ENCODE data around the gene HK1. TPM values are rescaled to one million over a fixed set of nuclear protein-coding genes. Genes with fewer than 3 reads are reported as not detected.
"Not testable (repeated sequence)": the region's sequence is repeated elsewhere in the genome, so short reads cannot be mapped to it uniquely, and the experiment has no call there.

Gene HK1
- total RNA-seq, 4 donors from 2014 or later: 12.5 to 47.0 (median 12.6) TPM

DNA sequence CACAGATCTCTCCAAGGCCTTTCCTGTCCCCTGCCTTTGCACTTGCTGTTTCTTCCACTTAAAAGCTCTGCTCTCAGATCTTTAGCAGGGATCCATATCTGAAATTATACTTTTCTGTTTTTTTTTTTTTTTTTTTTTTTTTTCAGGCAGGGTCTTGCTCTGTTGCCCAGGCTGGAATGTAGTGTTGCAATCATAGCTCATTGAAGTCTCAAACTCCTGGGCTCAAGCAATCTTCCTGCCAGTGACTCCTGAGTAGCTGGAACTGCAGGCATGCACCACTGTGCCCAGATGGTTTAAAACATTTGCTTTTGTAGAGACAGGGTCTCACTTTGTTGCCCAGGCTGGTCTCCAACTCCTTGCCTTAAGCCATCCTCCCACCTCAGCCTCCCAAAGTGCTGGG lies 167.9 kb downstream of the HK1 start:
- no peak for DNase-seq
- Histone ChIP-seq H3K4me1 (peaks cover 0 to 22% (median 3%) of the 10 kb centered on the region in 4 donors), H3K36me3 (no peaks in the 10 kb centered on the region), H3K27me3 (no peaks in the 10 kb centered on the region), H3K9me3 (no peaks in the 10 kb centered on the region), H3K27ac (peak overlapping the region in 1 of 4 donors; percentile 67), H3K4me3 (no peak overlapping the region)
- TF ChIP-seq, protein P1, sequence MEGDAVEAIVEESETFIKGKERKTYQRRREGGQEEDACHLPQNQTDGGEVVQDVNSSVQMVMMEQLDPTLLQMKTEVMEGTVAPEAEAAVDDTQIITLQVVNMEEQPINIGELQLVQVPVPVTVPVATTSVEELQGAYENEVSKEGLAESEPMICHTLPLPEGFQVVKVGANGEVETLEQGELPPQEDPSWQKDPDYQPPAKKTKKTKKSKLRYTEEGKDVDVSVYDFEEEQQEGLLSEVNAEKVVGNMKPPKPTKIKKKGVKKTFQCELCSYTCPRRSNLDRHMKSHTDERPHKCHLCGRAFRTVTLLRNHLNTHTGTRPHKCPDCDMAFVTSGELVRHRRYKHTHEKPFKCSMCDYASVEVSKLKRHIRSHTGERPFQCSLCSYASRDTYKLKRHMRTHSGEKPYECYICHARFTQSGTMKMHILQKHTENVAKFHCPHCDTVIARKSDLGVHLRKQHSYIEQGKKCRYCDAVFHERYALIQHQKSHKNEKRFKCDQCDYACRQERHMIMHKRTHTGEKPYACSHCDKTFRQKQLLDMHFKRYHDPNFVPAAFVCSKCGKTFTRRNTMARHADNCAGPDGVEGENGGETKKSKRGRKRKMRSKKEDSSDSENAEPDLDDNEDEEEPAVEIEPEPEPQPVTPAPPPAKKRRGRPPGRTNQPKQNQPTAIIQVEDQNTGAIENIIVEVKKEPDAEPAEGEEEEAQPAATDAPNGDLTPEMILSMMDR (IDR thresholded peaks at IDR 0.05): no peak
- no peak for TF ChIP-seq POLR2A (IDR thresholded peaks at IDR 0.05)

DNA sequence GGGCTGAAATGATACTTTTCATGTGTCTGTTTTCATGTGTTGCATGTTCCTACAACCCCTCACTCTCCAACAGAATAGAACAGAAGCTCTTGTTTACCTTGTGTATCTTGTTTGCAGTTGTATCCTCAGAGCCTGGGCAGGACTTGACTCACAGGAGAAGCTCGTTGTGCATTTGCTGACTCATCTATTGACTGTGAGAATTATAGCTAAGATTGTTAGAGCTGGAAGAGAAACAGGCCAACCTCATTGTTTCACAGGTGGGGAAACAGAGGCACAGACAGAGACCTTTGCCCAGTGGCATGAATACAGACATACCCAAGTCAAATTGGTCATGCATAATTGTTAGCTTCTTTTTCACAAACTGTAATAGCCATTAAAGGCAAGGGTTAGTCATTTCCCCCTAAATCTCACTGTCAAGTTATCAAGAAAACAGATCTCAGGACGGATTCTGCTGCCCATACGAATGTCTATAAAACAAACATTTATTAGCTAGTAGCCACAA lies 168.4 kb downstream of the HK1 start:
- no peak overlapping the region for H3K4me3 ChIP-seq
- H3K27me3 ChIP-seq: no peaks in the 10 kb centered on the region
- no peak for DNase-seq
- peak overlapping the region in 1 of 4 donors; percentile 67 for H3K27ac ChIP-seq
- H3K36me3 ChIP-seq: no peaks in the 10 kb centered on the region
- TF ChIP-seq, protein P1 (IDR thresholded peaks at IDR 0.05): no peak
- no peak for TF ChIP-seq POLR2A (IDR thresholded peaks at IDR 0.05)
- no peaks in the 10 kb centered on the region for H3K9me3 ChIP-seq
- H3K4me1 ChIP-seq: peaks cover 0 to 22% (median 4%) of the 10 kb centered on the region in 4 donors

DNA sequence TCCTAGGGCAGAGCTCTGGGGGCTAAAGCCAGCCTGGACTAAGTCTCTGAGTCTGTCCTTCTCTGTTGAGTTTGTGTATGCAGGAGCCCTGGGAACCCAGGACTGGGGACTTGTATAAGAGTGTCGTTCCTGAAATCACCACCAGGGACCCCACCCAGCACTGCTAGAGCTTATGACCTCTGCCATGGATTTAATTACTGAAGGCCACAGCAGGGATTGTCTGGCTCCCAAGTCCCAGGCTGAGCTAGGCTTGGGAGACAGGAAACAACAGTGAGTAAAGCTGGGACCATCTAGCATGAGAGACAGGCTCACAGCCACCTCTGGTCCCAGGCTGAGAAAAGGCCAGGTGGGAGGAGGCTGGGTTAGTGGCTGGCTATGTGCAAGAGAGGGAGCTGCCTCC lies 171.5 kb downstream of the HK1 start:
- TF ChIP-seq POLR2A (IDR thresholded peaks at IDR 0.05): no peak
- TF ChIP-seq, protein P1 (IDR thresholded peaks at IDR 0.05): peak; percentile 19 to 91 (median 61)
- Histone ChIP-seq H3K27me3 (no peaks in the 10 kb centered on the region), H3K4me3 (no peak overlapping the region), H3K36me3 (no peaks in the 10 kb centered on the region), H3K9me3 (no peaks in the 10 kb centered on the region), H3K4me1 (peaks cover 0 to 42% (median 6%) of the 10 kb centered on the region in 4 donors), H3K27ac (peak overlapping the region in 3 of 4 donors; percentile 80 to 91 (median 90))
- peak in 2 of 3 donors; percentile 42 to 83 for DNase-seq

DNA sequence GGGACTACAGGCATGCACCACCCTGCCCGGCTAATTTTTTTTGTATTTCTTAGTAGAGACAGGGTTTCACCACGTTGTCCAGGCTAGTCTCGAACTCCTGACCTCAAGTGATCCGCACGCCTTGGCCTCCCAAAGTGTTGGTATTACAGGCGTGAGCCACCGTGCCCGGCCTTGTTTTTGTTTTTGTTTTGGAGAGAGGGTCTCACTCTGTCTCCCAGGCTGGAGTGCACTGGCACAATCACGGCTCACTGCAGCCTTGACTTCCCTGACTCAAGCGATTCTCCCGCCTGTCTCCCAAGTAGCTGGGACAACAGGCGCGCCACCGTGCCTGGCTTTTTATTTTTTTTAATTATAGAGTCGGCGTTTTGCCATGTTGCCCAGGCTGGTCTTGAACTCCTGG lies 172.1 kb downstream of the HK1 start:
- Histone ChIP-seq H3K4me1 (peaks cover 0 to 42% (median 6%) of the 10 kb centered on the region in 4 donors), H3K27ac (peak overlapping the region in 3 of 4 donors; percentile 80 to 91 (median 90))
- H3K27me3 ChIP-seq, H3K9me3 ChIP-seq, H3K4me3 ChIP-seq, H3K36me3 ChIP-seq: not testable (repeated sequence)
- DNase-seq: peak in 1 of 3 donors; percentile 52

DNA sequence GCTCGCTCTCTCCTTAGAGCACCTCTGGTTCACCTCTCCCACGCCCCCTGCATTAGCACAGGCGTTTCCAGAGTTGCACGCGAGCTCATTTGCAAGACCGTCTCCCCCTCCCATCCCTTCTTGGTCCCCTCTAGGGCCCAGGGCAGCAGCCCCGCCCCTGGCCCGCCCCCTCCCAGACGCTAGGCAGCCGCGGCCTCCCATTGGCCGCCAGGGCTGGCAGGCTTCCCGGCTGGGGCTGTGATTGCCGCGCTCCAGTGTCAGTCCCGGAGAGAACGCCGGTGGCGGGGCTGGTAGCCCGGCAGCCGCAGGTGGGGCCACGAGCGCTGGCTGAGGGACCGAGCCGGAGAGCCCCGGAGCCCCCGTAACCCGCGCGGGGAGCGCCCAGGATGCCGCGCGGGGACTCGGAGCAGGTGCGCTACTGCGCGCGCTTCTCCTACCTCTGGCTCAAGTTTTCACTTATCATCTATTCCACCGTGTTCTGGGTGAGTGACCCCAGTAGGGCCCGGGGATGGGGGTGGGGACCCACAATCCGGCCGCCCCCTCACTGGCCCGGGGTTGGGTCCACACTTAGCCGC lies 173.0 kb downstream of the HK1 start, which contains the start of gene TSPAN15:
Gene TSPAN15 (plus strand): TSS at position 257 of the 575 bp plus-strand sequence. CDS start 130 bp downstream, at position 387.
- Histone ChIP-seq H3K9me3 (no peaks in the 10 kb centered on the region), H3K4me3 (peak within 1 kb of the TSS; percentile 55 to 84 (median 72)), H3K27ac (peak within 1 kb of the TSS; percentile 35 to 91 (median 85)), H3K36me3 (peaks cover 0 to 4% (median 0%) of the 10 kb centered on the region in 3 donors), H3K4me1 (peaks cover 0 to 42% (median 6%) of the 10 kb centered on the region in 4 donors), H3K27me3 (no peaks in the 10 kb centered on the region)
- TF ChIP-seq, protein P1 (IDR thresholded peaks at IDR 0.05): peak in 1 of 6 experiments; percentile 3
- peak in 1 of 2 donors; percentile 81 for TF ChIP-seq POLR2A (IDR thresholded peaks at IDR 0.05)
- DNase-seq: peak; percentile 65 to 95 (median 94)

Other genes with a start within 250 kb of the HK1 start
- gene SRGN, start 190.4 kb upstream of the HK1 start, total RNA-seq: 100 to 1,000 TPM in 1 of 4 donors, 10 to 100 TPM in 3; 19.4 to 113 (median 28.1) TPM
- gene VPS26A, start 154.3 kb upstream of the HK1 start, total RNA-seq: 10 to 100 TPM; 18.1 to 71.0 (median 24.8) TPM
- 10 to 100 TPM; 20.5 to 50.3 (median 31.2) TPM for gene SUPV3L1, start 98.3 kb upstream of the HK1 start, total RNA-seq
- 100 to 1,000 TPM in 3 of 4 donors, 10 to 100 TPM in 1; 53.6 to 207 (median 184) TPM for gene HKDC1, start 58.2 kb upstream of the HK1 start, total RNA-seq
- 10 to 100 TPM in 1 of 4 donors, 1 to 10 TPM in 2, not detected in 1; 1.1 to 11.1 (median 3.2) TPM for gene TACR2, start 138.4 kb downstream of the HK1 start, total RNA-seq
- gene TSPAN15, start 173.0 kb downstream of the HK1 start, total RNA-seq: 100 to 1,000 TPM in 2 of 4 donors, 10 to 100 TPM in 2; 32.2 to 110 (median 94.4) TPM